ENCODE results near the gene KASH5. TPM values are rescaled to one million over a fixed set of nuclear protein-coding genes. Genes with fewer than 3 reads are reported as not detected.
A peak's percentile ranks its signal among the peaks of the same experiment; 100 is the strongest.

Gene KASH5
- total and polyA plus RNA-seq, 4 donors: 0.52 to 2.9 (median 1.5) TPM; not detected in 1

GRCh38 chr19:49403404-49404187, 15.5 kb downstream of the KASH5 start:
- Histone ChIP-seq H3K27me3 (ENCODE audit: control insufficient read depth in 3 of 3, insufficient read depth in 3 of 3, low read length in 2 of 3) (no peaks in the 10 kb centered on the region), H3K36me3 (ENCODE audit: control insufficient read depth in 4 of 4, insufficient read depth in 4 of 4, low read length in 4 of 4) (no peaks in the 10 kb centered on the region), H3K4me1 (ENCODE audit: control insufficient read depth in 5 of 5, insufficient read depth in 5 of 5, low read length in 5 of 5) (no peaks in the 10 kb centered on the region), H3K27ac (ENCODE audit: low read depth in 1 of 2, low read length in 1 of 2) (no peak overlapping the region), H3K9me3 (ENCODE audit: control insufficient read depth in 4 of 4, insufficient read depth in 3 of 4, low read length in 3 of 4) (no peaks in the 10 kb centered on the region), H3K4me3 (no peak overlapping the region), H3K9ac (ENCODE audit: insufficient read depth in 1 of 2, low read length in 2 of 2) (no peak overlapping the region)
- TF ChIP-seq CTCF (IDR thresholded peaks at IDR 0.05; ENCODE audit: control extremely low read depth, extremely low read depth): no peak
- peak; percentile 27 for ATAC-seq (ENCODE audit: insufficient read depth, low FRiP score)
- WGBS, 2 donors: 59 to 62% methylated on average over 7 of the region's 7 CpGs
- DNase-seq: no peak

GRCh38 chr19:49407079-49407478, 19.0 kb downstream of the KASH5 start:
- Histone ChIP-seq H3K36me3 (ENCODE audit: control insufficient read depth in 4 of 4, insufficient read depth in 4 of 4, low read length in 4 of 4) (no peaks in the 10 kb centered on the region), H3K9me3 (ENCODE audit: control insufficient read depth in 4 of 4, insufficient read depth in 3 of 4, low read length in 3 of 4) (no peaks in the 10 kb centered on the region), H3K4me1 (ENCODE audit: control insufficient read depth in 5 of 5, insufficient read depth in 5 of 5, low read length in 5 of 5) (peaks cover 0 to 3% (median 0%) of the 10 kb centered on the region in 5 donors), H3K27me3 (ENCODE audit: control insufficient read depth in 3 of 3, insufficient read depth in 3 of 3, low read length in 2 of 3) (no peaks in the 10 kb centered on the region), H3K9ac (ENCODE audit: insufficient read depth in 1 of 2, low read length in 2 of 2) (no peak overlapping the region), H3K4me3 (no peak overlapping the region), H3K27ac (ENCODE audit: low read depth in 1 of 2, low read length in 1 of 2) (no peak overlapping the region)
- TF ChIP-seq CTCF (IDR thresholded peaks at IDR 0.05; ENCODE audit: control extremely low read depth, extremely low read depth): no peak
- ATAC-seq (ENCODE audit: insufficient read depth, low FRiP score) (no peak), DNase-seq (no peak)
- 68 to 72% methylated on average over 7 of the region's 7 CpGs for WGBS, 2 donors

GRCh38 chr19:49407482-49408015, 19.5 kb downstream of the KASH5 start:
- Histone ChIP-seq H3K27me3 (ENCODE audit: control insufficient read depth in 3 of 3, insufficient read depth in 3 of 3, low read length in 2 of 3) (no peaks in the 10 kb centered on the region), H3K36me3 (ENCODE audit: control insufficient read depth in 4 of 4, insufficient read depth in 4 of 4, low read length in 4 of 4) (no peaks in the 10 kb centered on the region), H3K4me1 (ENCODE audit: control insufficient read depth in 5 of 5, insufficient read depth in 5 of 5, low read length in 5 of 5) (peaks cover 0 to 3% (median 0%) of the 10 kb centered on the region in 5 donors), H3K9ac (ENCODE audit: insufficient read depth in 1 of 2, low read length in 2 of 2) (no peak overlapping the region), H3K4me3 (no peak overlapping the region), H3K27ac (ENCODE audit: low read depth in 1 of 2, low read length in 1 of 2) (no peak overlapping the region), H3K9me3 (ENCODE audit: control insufficient read depth in 4 of 4, insufficient read depth in 3 of 4, low read length in 3 of 4) (no peaks in the 10 kb centered on the region)
- ATAC-seq (ENCODE audit: insufficient read depth, low FRiP score): no peak
- WGBS, 2 donors: 88 to 94% methylated on average over 16 of the region's 16 CpGs
- no peak for DNase-seq
- TF ChIP-seq CTCF (IDR thresholded peaks at IDR 0.05; ENCODE audit: control extremely low read depth, extremely low read depth): no peak

Data from lung (tissue), 12 donors.